HepG2 (cell line): ENCODE results near the gene SPAG9. TPM values are rescaled to one million over a fixed set of nuclear protein-coding genes. Genes with fewer than 3 reads are reported as not detected.

Source experiments
- KDM5B ChIP-seq: sonication (generic); formaldehyde crosslinking; IDR thresholded peaks from 2 replicates; pipeline ENCODE4 v1.4.0; 2020; ENCODE audit warnings: missing genetic modification reagents, mild to moderate bottlenecking, borderline replicate concordance
- NCOR1 ChIP-seq: fragments of 200-600 bp; sonication (generic); IDR thresholded peaks from 2 replicates; pipeline ENCODE4 v1.7.0; 2017; ENCODE audit warnings: antibody characterized with exemption, low read length, borderline replicate concordance
- NFAT5 ChIP-seq: sonication (generic); formaldehyde crosslinking; IDR thresholded peaks from 2 replicates; pipeline ENCODE4 v1.4.0; 2020; ENCODE audit warnings: missing genetic modification reagents
- NR0B2 ChIP-seq: sonication (generic); formaldehyde crosslinking; IDR thresholded peaks from 2 replicates; pipeline ENCODE4 v1.4.0; 2020; ENCODE audit warnings: mild to moderate bottlenecking, missing genetic modification reagents
- STAG1 ChIP-seq: sonication (generic); formaldehyde crosslinking; IDR thresholded peaks from 2 replicates; pipeline ENCODE4 v1.4.0; 2020; ENCODE audit warnings: missing genetic modification reagents
- ZNF253 ChIP-seq: sonication (generic); formaldehyde crosslinking; IDR thresholded peaks from 2 replicates; pipeline ENCODE4 v1.8.0; 2022; ENCODE audit warnings: mild to moderate bottlenecking, missing genetic modification reagents, borderline replicate concordance
- ZNF432 ChIP-seq: sonication (generic); formaldehyde crosslinking; IDR thresholded peaks from 2 replicates; pipeline ENCODE4 v1.5.0; 2020; ENCODE audit warnings: missing genetic modification reagents, mild to moderate bottlenecking, borderline replicate concordance
- ZNF710 ChIP-seq: sonication (generic); formaldehyde crosslinking; IDR thresholded peaks from 2 replicates; pipeline ENCODE4 v1.5.0; 2020; ENCODE audit warnings: mild to moderate bottlenecking, missing genetic modification reagents, borderline replicate concordance
- polyA plus RNA-seq, 8 experiments: library from polyadenylated mRNA; depleted of rRNA in 3 of 8; stranded (reverse) in 7 of 8; unstranded in 1 of 8; fragments of >200 nt; fragmentation: Illumina TruSeq in 4 of 8; extraction: Trizol in 4 of 8; gene quantifications; 2 replicates each; pipeline versions ENCODE4 v1.2.1 to v1.2.3, GENCODE V29; 2011 to 2016; ENCODE audit warnings: low read depth in 4 of 8, missing spikeins in 1 of 8, mixed read lengths in 1 of 8; ENCODE audit not compliant: insufficient read depth in 1 of 8
- total RNA-seq, 5 experiments: library from RNA; depleted of rRNA; stranded (reverse); fragments of >200 nt; fragmentation: Illumina TruSeq; extraction: Trizol; gene quantifications; 2 replicates each; pipeline ENCODE4 v1.2.3, GENCODE V29; 2016; ENCODE audit warnings: low read depth in 1 of 5

Gene SPAG9
- total and polyA plus RNA-seq, 2 of the 13 experiments (the other 11 are each of a cell fraction or from before 2014, with no cell fraction given): 43.2 to 78.6 TPM

- 0 out of 2 replicates have a peak, but pooled peaks have one; percentile 3 for TF ChIP-seq NCOR1
- 0 out of 2 replicates have a peak, but pooled peaks have one; percentile 52 for TF ChIP-seq ZNF253
- TF ChIP-seq STAG1 (CRISPR knock-in tag): no peak
- TF ChIP-seq KDM5B (CRISPR knock-in tag): no peak; the same call in 1 of the 2 replicates
- no peak for TF ChIP-seq NFAT5 (CRISPR knock-in tag)
- no peak for TF ChIP-seq ZNF432
- TF ChIP-seq NR0B2: 0 out of 2 replicates have a peak, but pooled peaks have one; percentile 20
- 0 out of 2 replicates have a peak, but pooled peaks have one; percentile 7 for TF ChIP-seq ZNF710 (CRISPR knock-in tag)
Measured at GRCh38 chr17:51164911-51165679, 44.4 kb upstream of the SPAG9 start (continued).
